HepG2 (cell line): ENCODE data around the gene SPATA13. TPM values are rescaled to one million over a fixed set of nuclear protein-coding genes. Genes with fewer than 3 reads are reported as not detected.

ENCODE experiments used
- ATAC-seq: fragments of 200-7000 bp; cut with Tn5 transposase; 3 replicates; pipeline ENCODE4 v1.9.1; 2020; ENCODE audit warnings: mild to moderate bottlenecking, moderate library complexity
- BruUV-seq: library from RNA; stranded (reverse); fragments of 400-500 nt; replicated peaks from 2 replicates; lab custom pipeline; 2021; lab: Mats Ljungman, UMichigan
- CTCF ChIA-PET: fragments of 300-600 bp; formaldehyde crosslinking; extraction: SDS; loops from one replicate; lab custom pipeline; 2021; ENCODE audit warnings: low total read pairs, inconsistent platforms, low intra/inter-chr PET ratio; lab: Yijun Ruan, JAX
- POLR2A ChIA-PET: fragments of 350-600 bp; sonication (Branson Sonifier 250); formaldehyde crosslinking; loops from one replicate; lab custom pipeline; 2020; ENCODE audit warnings: antibody characterized with exemption, inconsistent platforms; lab: Yijun Ruan, JAX
- DNase-seq: peaks from one replicate; pipeline ENCODE4 v3.0.0-alpha.2; 2015; ENCODE audit warnings: low spot score
- FAIRE-seq: peaks from 3 replicates; lab custom pipeline; 2011; peaks lifted over from hg19 to GRCh38; lab: Jason Lieb, UNC
- H2AFZ ChIP-seq: one replicate; pipeline ENCODE4 v1.6.1; 2011; ENCODE audit warnings: low read length, inconsistent platforms
- H3K27ac ChIP-seq: fragments of 300-600 bp; 3 replicates; pipeline ENCODE4 v1.8.0; 2011; ENCODE audit warnings: mixed run types, mild to moderate bottlenecking, mixed read lengths, low read length, inconsistent platforms; ENCODE audit not compliant: insufficient read depth; ENCODE audit errors: extremely low read length
- H3K27me3 ChIP-seq, 2 experiments: fragments of 200-600 bp in 1 of 2; 2 replicates in 1 of 2; 3 replicates in 1 of 2; pipeline versions ENCODE4 v1.6.0 to v1.8.0; 2011; ENCODE audit warnings: low read length in 2 of 2, mild to moderate bottlenecking in 2 of 2, moderate library complexity in 2 of 2, inconsistent platforms in 1 of 2; ENCODE audit not compliant: insufficient read depth in 2 of 2, control insufficient read depth in 1 of 2
- H3K36me3 ChIP-seq, 2 experiments: fragments of 200-600 bp in 1 of 2; replicated peaks in 1 of 2; 2 replicates in 1 of 2; 3 replicates in 1 of 2; pipeline versions ENCODE4 v1.5.1 to v1.8.0; 2011; ENCODE audit warnings: low read length in 2 of 2, inconsistent platforms in 1 of 2; ENCODE audit not compliant: insufficient read depth in 2 of 2, control insufficient read depth in 1 of 2
- H3K4me1 ChIP-seq: 2 replicates; pipeline ENCODE4 v1.5.1; 2012; ENCODE audit warnings: low read length, inconsistent platforms; ENCODE audit not compliant: insufficient read depth
- H3K4me2 ChIP-seq: 2 replicates; pipeline ENCODE4 v1.6.0; 2011; ENCODE audit warnings: low read depth, low read length, inconsistent platforms
- H3K4me3 ChIP-seq, 3 experiments: fragments of 200-600 bp in 1 of 3; sonication (generic), shearing (Covaris generic) in 1 of 3; replicated peaks in 1 of 3; 2 replicates each; pipeline ENCODE4 v1.5.1; 2011 to 2016; ENCODE audit warnings: low read length in 3 of 3, inconsistent platforms in 2 of 3, low read depth in 2 of 3, mild to moderate bottlenecking in 2 of 3, control low read depth in 1 of 3, mixed read lengths in 1 of 3; ENCODE audit not compliant: insufficient read depth in 1 of 3
- H3K79me2 ChIP-seq: one replicate; pipeline ENCODE4 v1.6.1; 2011; ENCODE audit warnings: low read length, inconsistent platforms; ENCODE audit not compliant: insufficient read depth
- H3K9ac ChIP-seq: 2 replicates; pipeline ENCODE4 v1.6.0; 2011; ENCODE audit warnings: mild to moderate bottlenecking, low read depth, low read length, inconsistent platforms; ENCODE audit not compliant: insufficient read depth
- H3K9me3 ChIP-seq: 2 replicates; pipeline ENCODE4 v1.5.1; 2012; ENCODE audit warnings: mild to moderate bottlenecking, low read length
- H4K20me1 ChIP-seq: 2 replicates; pipeline ENCODE4 v1.6.0; 2011; ENCODE audit warnings: inconsistent platforms, mild to moderate bottlenecking, low read length, moderate library complexity; ENCODE audit not compliant: insufficient read depth
- DBP ChIP-seq: sonication (generic); formaldehyde crosslinking; IDR thresholded peaks from 2 replicates; pipeline ENCODE4 v1.4.0; 2020; ENCODE audit warnings: missing genetic modification reagents; ENCODE audit errors: not compliant biosample characterization
- ELF3 ChIP-seq: IDR thresholded peaks from 2 replicates; pipeline ENCODE4 v1.6.1; 2016; ENCODE audit warnings: missing genetic modification reagents, missing compliant biosample characterization
- GTF3A ChIP-seq: sonication (generic); formaldehyde crosslinking; conservative IDR thresholded peaks from 2 replicates; pipeline ENCODE4 v1.4.0; 2020; ENCODE audit warnings: mild to moderate bottlenecking, missing genetic modification reagents
- MEIS2 ChIP-seq: sonication (generic); formaldehyde crosslinking; IDR thresholded peaks from 2 replicates; pipeline ENCODE4 v1.9.0; 2021; ENCODE audit warnings: mild to moderate bottlenecking, missing genetic modification reagents
- MNT ChIP-seq: fragments of 450-650 bp; IDR thresholded peaks from 2 replicates; pipeline ENCODE4 v1.6.1; 2016
- SAP130 ChIP-seq: IDR thresholded peaks from 2 replicates; pipeline ENCODE4 v1.6.1; 2016; ENCODE audit warnings: low read depth
- ZNF383 ChIP-seq: sonication (generic); formaldehyde crosslinking; IDR thresholded peaks from 2 replicates; pipeline ENCODE4 v1.4.0; 2020; ENCODE audit warnings: missing genetic modification reagents, mild to moderate bottlenecking, borderline replicate concordance
- ZNF441 ChIP-seq: sonication (generic); formaldehyde crosslinking; IDR thresholded peaks from 2 replicates; pipeline ENCODE4 v1.7.0; 2021; ENCODE audit warnings: missing genetic modification reagents, borderline replicate concordance
- ZNF446 ChIP-seq: sonication (generic); formaldehyde crosslinking; IDR thresholded peaks from 2 replicates; pipeline ENCODE4 v1.5.0; 2020; ENCODE audit warnings: mild to moderate bottlenecking, missing genetic modification reagents
- ZSCAN9 ChIP-seq: IDR thresholded peaks from 2 replicates; pipeline ENCODE4 v1.6.1; 2016; ENCODE audit warnings: borderline replicate concordance
- WGBS: methylation state at CpG from one replicate; pipeline ENCODE4 v1.1.6; 2017; ENCODE audit warnings: low lambda C conversion rate; 5-methylcytosine and 5-hydroxymethylcytosine counted together
- in situ Hi-C: cut with HindIII; loops from 2 replicates; pipeline ENCODE4 v1.10.0; 2017; ENCODE audit warnings: low pct_unique_long_range_greater_than_20kb; ENCODE audit not compliant: extremely low pct_ligation_motif_present
- intact Hi-C: fragments of 100-400 bp; cut with micrococcal nuclease; formaldehyde crosslinking; loops from one replicate; pipeline ENCODE4 v1.10.0; 2022; ENCODE audit not compliant: unreplicated experiment
- polyA plus RNA-seq, 8 experiments: library from polyadenylated mRNA; depleted of rRNA in 3 of 8; stranded (reverse) in 7 of 8; unstranded in 1 of 8; fragments of >200 nt; fragmentation: Illumina TruSeq in 4 of 8; extraction: Trizol in 4 of 8; gene quantifications; 2 replicates each; pipeline versions ENCODE4 v1.2.1 to v1.2.3, GENCODE V29; 2011 to 2016; ENCODE audit warnings: low read depth in 4 of 8, missing spikeins in 1 of 8, mixed read lengths in 1 of 8; ENCODE audit not compliant: insufficient read depth in 1 of 8
- total RNA-seq, 5 experiments: library from RNA; depleted of rRNA; stranded (reverse); fragments of >200 nt; fragmentation: Illumina TruSeq; extraction: Trizol; gene quantifications; 2 replicates each; pipeline ENCODE4 v1.2.3, GENCODE V29; 2016; ENCODE audit warnings: low read depth in 1 of 5
- TF ChIP-seq, protein P1 (sequence below): IDR thresholded peaks from 2 replicates; pipeline ENCODE4 v1.6.1; 2012; ENCODE audit warnings: inconsistent platforms
- TF ChIP-seq, protein P2 (sequence below): sonication (generic); formaldehyde crosslinking; IDR thresholded peaks from 2 replicates; pipeline ENCODE4 v1.5.1; 2020; ENCODE audit warnings: mild to moderate bottlenecking, missing genetic modification reagents, borderline replicate concordance
- TF ChIP-seq, protein P3 (sequence below): sonication (generic); formaldehyde crosslinking; IDR thresholded peaks from 2 replicates; pipeline ENCODE4 v1.5.0; 2020; ENCODE audit warnings: mild to moderate bottlenecking, missing genetic modification reagents

The SPATA13 gene
- total and polyA plus RNA-seq, 2 of the 13 experiments (the other 11 are each of a cell fraction or from before 2014, with no cell fraction given): 11.3 to 14.2 TPM

DNA sequence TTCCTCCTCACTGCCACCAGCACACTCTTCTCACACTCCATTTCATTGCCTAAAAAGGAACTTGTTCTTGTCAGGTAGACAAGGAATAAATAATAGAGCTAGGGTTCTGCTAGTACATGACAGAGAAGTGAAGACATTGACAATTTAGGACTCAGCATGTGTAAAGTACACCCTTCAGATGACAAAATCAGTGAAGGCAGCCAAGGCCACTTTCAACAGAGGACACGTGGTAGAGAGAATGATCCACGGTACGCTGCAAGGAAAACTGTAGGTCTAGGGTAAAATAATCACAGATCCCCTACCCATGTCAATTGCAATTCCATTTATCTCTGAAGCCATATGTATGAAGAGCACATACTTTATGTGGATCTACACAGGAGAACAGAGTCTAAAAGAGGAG is 7.2 kb upstream of the SPATA13 start:
- in situ Hi-C loops: no loop called here
- no peak overlapping the region for H3K27ac ChIP-seq
- TF ChIP-seq GTF3A (CRISPR knock-in tag) (no peak), DBP (CRISPR knock-in tag) (no peak), ZNF446 (CRISPR knock-in tag) (no peak), ELF3 (CRISPR knock-in tag) (no peak), MEIS2 (CRISPR knock-in tag) (no peak), ZNF441 (CRISPR knock-in tag) (no peak), ZSCAN9 (CRISPR knock-in tag) (no peak), ZNF383 (no peak), MNT (peak; percentile 30; the same call in 1 of the 2 replicates), SAP130 (CRISPR knock-in tag) (0 out of 2 replicates have a peak, but pooled peaks have one; percentile 22)
- TF ChIP-seq, protein P1, sequence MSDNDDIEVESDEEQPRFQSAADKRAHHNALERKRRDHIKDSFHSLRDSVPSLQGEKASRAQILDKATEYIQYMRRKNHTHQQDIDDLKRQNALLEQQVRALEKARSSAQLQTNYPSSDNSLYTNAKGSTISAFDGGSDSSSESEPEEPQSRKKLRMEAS: 0 out of 2 replicates have a peak, but pooled peaks have one; percentile 22
- TF ChIP-seq, protein P2, sequence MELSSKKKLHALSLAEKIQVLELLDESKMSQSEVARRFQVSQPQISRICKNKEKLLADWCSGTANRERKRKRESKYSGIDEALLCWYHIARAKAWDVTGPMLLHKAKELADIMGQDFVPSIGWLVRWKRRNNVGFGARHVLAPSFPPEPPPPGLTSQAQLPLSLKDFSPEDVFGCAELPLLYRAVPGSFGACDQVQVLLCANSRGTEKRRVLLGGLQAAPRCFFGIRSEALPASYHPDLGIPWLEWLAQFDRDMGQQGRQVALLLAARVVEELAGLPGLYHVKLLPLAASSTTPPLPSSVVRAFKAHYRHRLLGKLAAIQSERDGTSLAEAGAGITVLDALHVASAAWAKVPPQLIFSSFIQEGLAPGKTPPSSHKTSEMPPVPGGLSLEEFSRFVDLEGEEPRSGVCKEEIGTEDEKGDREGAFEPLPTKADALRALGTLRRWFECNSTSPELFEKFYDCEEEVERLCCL (CRISPR knock-in tag): no peak
- TF ChIP-seq, protein P3, sequence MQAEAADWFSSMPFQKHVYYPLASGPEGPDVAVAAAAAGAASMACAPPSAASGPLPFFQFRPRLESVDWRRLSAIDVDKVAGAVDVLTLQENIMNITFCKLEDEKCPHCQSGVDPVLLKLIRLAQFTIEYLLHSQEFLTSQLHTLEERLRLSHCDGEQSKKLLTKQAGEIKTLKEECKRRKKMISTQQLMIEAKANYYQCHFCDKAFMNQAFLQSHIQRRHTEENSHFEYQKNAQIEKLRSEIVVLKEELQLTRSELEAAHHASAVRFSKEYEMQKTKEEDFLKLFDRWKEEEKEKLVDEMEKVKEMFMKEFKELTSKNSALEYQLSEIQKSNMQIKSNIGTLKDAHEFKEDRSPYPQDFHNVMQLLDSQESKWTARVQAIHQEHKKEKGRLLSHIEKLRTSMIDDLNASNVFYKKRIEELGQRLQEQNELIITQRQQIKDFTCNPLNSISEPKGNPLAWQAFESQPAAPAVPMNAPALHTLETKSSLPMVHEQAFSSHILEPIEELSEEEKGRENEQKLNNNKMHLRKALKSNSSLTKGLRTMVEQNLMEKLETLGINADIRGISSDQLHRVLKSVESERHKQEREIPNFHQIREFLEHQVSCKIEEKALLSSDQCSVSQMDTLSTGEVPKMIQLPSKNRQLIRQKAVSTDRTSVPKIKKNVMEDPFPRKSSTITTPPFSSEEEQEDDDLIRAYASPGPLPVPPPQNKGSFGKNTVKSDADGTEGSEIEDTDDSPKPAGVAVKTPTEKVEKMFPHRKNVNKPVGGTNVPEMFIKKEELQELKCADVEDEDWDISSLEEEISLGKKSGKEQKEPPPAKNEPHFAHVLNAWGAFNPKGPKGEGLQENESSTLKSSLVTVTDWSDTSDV (CRISPR knock-in tag): no peak
- no peaks in the 10 kb centered on the region for H4K20me1 ChIP-seq
- no peaks in the 10 kb centered on the region for H3K79me2 ChIP-seq
- no peak overlapping the region for H2AFZ ChIP-seq
- DNase-seq: no peak
- intact Hi-C loops: no loop called here
- ChIA-PET CTCF (no interaction called here), POLR2A (interaction anchor here (1.5 kb wide), 1 partner anchor 8 kb away, joined by 4 read pairs; no protein-coding TSS in a partner anchor)
- H3K36me3 ChIP-seq: no peaks in the 10 kb centered on the region
- H3K27me3 ChIP-seq: no peaks in the 10 kb centered on the region
- peak overlapping the region in 1 of 3 experiments; percentile 44; a peak in 2 of 6 replicates for H3K4me3 ChIP-seq
- peaks cover 53% of the 10 kb centered on the region for H3K4me1 ChIP-seq
- FAIRE-seq: no peak
- H3K9ac ChIP-seq: no peak overlapping the region
- ATAC-seq: no peak
- H3K9me3 ChIP-seq: no peaks in the 10 kb centered on the region
- 5% methylated on average over 3 of the region's 3 CpGs for WGBS
- peak overlapping the region; percentile 69 for H3K4me2 ChIP-seq
- BruUV-seq: no TSS peak
